Activated CD8-positive, alpha-beta memory T cell treated with anti-CD3 and anti-CD28 coated beads for 4 hours (primary cell): Measurements from ENCODE around the gene HLA-DQB1.
"Not testable (repeated sequence)": the region's sequence is repeated elsewhere in the genome, so short reads cannot be mapped to it uniquely, and the experiment has no call there.

Experiments used
- DNase-seq, 2 donors: peaks; one replicate each; pipeline ENCODE4 v3.0.0-alpha.2; 2020; ENCODE audit warnings: low read depth in 2 of 2

The HLA-DQB1 gene

DNA sequence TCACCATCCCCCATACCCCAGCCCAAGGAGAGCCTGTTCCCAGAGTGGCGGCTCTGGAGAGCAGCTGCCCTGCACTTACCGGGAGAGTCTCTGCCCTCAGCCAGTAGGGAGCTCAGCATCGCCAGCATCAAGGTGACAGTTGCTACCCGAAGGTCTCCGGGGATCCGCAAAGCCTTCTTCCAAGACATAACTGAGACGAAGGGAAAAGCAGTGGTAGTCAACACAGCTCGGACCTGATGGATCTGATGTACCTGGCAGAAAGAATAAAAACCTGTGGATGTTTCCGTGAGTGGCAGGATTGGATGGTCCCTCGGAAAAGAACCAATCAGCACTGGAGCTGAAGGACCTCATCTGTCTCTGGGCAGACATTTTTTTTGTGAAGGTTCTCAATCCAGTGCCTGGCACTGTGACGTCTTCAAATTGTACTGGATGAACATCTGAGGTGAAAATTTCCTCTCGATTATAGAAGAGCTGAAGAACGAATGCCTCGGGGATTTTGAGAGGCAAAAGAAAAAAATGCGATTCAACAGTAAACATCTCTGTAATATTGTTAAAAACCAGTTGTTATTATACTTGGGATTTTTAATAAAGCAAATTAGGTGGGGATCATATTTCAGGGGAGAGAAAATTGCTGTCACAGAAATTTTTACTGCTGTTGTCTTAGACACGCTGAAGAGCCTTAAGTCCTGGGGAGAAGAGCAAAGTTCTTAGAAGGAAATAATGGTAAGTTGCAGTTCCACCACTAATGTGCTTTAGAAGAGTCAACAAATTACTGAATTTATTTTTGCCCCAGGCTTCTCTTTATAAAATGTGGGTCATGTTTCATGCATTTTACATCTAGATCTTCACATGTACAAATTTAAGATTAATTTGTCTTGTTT is at the start of gene HLA-DQB1:
Gene HLA-DQB1, minus strand, starts transcription at position 238 of the 881 bp plus-strand sequence. Its CDS starts 50 bp downstream, at position 188.
- peak in 1 of 2 donors; percentile 26 for DNase-seq

DNA sequence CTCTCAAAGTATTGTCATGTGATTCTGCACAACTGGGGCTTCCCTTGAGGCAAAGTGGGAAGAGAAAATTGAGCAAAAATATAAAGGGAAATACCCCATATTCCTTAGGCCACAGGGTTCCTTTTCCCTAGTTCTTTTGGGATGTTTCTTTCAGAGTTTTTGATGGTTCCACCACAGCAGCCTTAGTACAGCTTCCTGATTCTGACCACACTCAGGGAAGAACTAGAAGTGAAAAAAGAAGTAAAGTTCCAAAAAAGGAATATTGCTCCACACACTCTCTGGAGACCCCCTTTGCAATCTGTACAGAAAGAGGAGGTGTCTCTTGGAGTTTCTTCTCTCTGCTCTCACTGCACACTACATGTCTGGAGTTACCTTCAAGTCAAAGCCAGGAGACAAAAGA is 46.8 kb upstream of the HLA-DQB1 start:
- no peak for DNase-seq

DNA sequence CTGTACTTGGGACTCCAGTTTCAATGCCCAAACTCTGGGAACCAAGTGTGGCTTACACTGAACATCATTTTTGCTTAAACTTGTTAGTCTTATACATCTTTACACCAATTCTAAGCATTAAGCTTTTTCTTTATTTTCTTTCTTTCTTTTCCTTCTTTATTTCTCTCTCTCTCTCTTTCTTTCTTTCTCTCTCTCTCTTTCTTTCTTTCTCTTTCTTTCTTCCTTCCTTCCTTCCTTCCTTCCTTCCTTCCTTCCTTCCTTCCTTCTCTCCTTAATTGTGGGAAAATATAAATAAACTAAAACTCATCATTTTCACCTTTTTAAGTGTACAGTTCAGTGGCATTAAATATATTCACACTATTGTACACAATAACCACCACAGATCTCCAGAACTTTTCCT is 43.2 kb upstream of the HLA-DQB1 start:
- no peak for DNase-seq

DNA sequence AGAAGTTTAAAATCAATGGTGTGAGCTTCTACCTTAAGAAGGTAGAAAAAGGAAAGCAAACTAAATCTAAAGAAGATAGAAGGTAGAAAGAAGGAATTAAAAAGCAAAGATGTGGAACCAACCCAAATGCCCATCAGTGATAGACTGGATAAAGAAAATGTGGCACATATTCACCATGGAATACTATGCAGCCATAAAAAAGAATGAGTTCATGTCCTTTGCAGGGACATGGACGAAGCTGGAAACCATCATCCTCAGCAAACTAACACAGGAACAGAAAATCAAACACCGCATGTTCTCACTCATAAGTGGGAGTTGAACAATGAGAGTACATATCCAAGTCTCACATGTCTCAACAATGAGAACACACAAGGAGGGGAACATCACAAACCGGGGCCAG is 38.7 kb upstream of the HLA-DQB1 start:
- not testable (repeated sequence) for DNase-seq

DNA sequence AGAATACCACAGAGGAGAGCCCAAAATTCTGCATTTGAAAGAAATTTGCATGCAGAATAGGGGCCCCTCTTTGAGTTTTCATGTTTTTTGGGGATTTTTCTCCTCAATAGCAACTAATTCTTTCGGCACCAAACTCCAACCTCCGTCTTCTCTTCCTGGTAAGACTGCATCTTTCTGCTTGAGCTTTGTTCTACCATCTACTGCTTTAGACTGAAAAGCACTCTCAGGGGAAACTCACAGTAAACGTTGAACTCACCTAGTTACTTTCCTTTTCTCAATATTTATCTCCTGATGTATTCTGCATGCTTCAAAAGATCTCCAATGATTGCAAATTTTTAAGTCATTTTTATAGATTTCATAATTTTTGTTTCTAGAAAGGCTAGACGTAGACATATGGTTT is 36.9 kb upstream of the HLA-DQB1 start:
- DNase-seq, result no peak

DNA sequence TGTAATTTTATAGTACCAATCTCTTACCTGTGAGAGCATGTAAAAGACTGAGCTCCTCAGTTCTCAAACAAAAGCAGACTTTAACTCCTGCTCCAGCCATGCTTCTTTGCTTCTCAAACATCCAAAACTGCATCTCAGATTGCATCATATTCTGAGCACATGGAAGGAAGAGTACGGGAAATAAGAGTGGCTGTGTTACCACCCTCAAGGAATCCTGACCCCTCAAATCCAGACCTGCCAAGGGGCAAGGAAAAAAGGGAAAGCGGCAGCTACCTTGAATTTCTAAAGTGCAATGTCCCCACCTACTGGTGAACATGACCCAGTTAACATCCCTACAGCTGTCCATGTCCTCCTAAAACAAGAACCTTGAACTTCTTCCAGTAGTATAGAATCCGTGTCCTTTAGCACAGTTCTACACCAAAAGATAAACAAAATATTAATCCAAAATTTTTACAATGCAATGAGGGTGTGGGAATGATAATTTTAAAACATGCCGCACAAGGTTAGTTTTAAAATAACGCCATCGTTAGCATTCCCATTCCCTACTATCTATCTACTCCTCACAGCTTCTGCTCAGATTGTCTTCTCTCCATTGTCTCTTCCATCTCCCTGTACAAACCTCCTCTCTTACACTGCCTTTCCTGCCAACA is 34.1 kb upstream of the HLA-DQB1 start:
- no peak for DNase-seq

DNA sequence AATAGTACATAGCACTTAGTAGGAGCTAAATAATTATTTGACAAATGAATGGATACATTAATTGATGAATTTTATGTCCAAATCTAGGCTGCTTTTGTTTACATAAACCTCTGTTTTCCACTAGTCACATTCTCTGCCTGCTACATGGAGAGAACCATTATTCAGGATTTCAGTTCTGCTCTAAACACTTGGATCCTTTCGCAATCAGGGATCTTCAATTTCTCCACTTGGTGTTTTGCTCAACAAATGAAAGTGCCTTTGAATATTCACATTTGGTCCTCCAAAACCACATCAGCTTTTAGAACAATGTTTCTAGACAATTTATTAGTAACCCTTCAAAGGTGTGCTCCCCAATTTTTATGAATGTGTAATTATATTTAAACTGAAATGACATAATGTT is 30.6 kb upstream of the HLA-DQB1 start:
- no peak for DNase-seq

DNA sequence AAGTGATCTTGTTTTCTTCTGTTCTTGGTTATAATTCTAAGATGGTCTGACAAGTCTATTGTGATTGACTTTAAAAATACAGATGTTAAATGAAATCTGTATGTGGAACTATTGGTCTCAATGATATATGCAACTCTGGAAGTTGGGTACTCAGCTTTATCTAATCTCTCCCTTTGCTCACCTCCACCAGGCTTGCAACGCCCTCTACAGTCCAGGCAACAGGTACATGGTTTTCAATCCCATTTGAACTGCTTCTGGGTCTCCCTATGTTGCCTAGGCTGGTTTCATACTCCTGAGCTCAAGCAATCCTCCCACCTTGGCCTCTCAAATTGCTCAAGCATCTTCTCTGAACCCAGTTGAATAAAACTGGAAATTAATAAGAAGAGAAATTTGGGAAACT is 25.6 kb upstream of the HLA-DQB1 start:
- peak; percentile 24 to 31 for DNase-seq

DNA sequence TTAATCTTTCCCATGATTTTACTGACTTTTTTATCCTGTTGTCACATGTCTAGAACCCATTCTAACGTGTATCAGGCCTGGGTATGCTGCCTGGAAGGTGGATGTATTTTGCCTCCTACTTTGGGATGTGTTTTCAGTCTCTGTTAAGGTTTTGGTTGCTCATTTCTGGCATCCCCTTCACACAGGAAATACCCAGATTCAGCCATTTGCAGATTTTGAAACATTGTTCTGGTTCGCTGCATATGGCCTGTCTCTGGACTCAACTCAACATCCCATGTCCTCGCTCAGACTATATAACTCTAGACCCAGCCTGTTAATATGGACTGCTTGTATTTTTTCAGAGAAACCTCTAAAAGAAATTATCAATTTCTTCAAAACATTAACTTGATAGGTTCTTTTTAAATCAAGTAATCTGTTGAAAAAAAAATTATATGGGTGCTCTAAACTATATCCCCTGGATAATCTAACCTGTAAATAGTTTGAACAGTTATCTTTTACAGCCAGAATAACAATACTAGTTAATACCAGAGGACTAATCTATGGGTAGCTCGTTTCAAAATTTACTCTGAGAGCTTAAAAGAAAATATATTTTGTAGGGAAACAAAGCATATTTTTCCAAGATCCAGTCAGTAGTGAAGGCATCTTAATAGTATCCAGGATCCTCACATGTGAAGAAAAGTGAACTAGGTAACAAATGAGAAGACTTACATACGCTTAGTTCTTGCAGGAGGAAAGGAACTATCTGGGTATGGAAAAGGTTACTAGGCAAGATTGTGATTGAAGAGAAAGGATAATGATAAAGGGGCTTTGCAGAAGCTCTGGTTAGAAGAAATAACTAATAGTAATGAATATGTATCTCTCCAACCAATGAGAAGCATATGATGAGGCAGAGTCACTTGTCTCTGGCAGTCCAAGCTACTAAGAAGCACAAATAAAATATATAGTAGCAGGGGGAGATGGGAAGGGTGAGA is 23.4 kb upstream of the HLA-DQB1 start:
- no peak for DNase-seq

DNA sequence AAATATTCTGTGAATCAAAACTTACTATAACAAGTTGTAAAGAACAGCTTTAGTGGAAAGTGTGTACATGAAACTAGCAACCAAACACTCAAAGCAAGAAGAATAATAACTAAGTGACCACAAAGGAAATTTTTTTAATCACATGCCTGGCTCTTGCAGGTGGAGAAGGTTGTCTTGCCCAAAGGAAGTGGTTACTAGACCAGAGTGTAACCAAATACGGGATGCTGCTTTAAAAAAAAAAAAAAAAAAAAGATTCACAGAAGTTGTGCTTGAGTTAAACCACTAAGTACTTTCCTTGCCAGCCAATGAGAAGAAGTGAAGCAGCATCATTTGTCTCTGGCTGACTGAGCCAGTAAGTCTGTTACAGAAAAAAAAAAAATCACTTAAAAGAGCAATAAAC is 19.1 kb upstream of the HLA-DQB1 start:
- no peak for DNase-seq

DNA sequence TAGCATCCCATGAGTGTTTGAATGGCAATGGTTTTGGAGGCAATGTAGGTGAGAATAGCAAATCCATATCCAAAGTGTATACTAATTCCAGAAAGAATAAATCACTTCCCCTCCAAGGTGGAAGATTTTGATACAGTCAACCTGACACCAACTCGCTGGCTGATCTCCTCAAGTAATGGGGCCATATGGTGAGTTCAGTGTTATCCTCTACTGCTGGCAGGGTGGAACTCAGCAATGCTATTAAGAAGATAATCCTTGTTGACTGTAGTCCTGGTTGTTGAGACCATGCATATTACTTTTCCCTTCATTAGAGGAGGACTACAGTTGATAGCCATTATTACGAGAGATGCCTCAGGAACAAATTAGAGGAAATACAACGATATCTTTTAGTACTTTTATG is 17.8 kb upstream of the HLA-DQB1 start:
- no peak for DNase-seq

DNA sequence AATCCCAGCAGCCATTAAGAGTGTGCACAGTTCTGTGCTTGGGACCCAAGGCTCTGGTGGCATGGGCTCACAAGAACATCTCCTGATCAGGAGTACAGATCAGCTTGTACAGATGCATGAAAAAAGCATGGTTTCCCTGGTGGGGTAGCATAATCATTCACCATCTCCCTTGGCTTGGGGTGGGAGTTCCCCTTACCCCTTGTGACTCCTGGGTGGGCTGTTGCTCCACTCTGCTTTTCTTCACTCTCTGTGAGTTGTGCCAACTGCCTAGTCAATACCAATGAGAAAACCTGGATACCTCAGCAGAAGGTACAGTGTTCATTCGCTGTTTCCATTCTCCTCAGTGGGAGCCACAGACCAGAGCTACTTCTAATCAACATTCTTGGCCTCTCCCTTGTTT is 13.6 kb upstream of the HLA-DQB1 start:
- DNase-seq, result no peak

DNA sequence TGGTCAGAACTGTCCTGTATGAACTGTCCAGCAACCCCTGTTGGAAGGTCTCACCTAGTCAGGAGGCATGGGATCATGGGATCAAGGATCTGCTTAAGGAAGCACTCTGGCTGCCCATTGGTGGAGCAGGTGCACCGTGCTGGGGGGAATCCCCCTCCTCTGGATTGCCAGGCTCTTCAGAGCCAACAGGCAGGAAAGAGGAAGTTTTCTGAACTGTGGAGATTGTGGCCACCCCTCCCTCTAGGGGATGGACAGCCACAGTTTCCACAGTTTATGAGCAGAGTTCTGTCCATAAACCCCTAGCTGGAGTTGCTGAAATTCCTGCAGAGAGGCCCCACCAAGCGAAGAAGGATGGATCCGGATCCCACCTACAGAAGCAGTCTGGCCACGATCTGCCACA is 13.0 kb upstream of the HLA-DQB1 start:
- no peak for DNase-seq

DNA sequence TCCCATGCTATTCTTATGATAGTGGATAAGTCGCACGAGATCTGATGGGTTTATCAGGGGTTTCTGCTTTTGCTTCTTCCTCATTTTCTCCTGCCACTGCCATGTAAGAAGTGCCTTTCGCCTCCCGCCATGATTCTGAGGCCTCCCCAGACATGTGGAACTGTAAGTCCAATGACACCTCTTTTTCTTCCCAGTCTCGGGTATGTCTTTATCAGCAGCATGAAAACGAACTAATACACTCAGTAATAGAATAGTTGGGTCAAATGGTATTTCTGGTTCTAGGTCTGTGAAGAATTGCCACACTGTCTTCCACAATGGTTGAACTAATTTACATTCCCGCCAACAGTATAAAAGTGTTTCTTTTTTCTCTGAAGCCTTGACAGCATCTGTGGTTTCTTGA is 7.7 kb upstream of the HLA-DQB1 start:
- DNase-seq, result not testable (repeated sequence)

DNA sequence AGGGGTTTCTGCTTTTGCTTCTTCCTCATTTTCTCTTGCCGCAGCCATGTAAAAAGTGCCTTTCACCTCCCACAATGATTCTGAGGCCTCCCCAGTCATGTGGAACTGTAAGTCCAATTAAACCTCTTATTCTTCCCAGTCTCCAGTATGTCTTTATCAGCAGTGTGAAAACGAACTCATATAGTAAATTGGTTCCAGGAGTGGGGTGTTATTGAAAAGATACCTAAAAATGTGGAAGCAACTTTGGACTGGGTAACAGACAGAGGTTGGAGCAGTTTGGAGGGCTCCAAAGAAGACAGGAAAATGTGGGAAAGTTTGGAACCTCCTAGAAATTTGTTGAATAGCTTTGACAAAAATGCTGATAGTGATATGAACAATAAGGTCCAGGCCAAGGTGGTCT is 5.5 kb upstream of the HLA-DQB1 start:
- DNase-seq, result not testable (repeated sequence)

DNA sequence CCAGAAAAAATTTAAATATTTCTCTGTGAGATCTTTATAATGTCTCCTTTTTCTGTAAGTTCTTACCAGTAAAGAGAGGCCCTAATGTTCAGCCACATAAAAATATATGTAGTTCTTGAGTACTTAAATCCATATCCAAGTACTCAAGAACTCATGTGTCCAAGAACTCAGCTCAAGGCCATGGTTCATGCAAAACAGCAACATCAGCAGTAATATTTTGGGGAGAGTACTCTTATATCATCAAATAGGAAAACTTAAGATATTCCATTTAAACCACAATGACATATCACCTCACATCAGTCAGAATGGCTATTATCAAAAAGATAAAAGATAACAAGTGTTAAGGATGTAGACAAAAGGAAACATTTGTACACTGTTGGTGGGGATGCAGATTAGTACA is 3.4 kb upstream of the HLA-DQB1 start:
- no peak for DNase-seq

DNA sequence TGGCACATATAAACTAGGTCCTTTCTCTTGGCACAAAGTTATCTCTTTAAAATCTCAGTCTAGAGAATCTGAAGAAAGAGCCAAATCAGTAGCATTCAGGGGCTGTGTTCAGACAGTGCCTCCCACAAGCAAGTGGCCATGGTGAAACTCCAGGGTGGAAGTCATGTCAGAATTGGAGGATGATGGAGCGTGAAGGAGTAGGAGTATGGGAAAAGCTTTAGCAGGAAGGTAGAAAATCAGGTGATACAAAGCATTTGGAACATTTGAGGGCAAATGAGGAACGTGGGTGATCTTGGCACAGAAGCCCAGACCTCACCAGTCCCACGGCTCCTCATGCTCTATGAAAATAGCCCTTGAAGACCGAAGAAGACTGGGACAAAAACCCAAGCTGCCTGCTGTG is 2.8 kb upstream of the HLA-DQB1 start:
- DNase-seq, result no peak

DNA sequence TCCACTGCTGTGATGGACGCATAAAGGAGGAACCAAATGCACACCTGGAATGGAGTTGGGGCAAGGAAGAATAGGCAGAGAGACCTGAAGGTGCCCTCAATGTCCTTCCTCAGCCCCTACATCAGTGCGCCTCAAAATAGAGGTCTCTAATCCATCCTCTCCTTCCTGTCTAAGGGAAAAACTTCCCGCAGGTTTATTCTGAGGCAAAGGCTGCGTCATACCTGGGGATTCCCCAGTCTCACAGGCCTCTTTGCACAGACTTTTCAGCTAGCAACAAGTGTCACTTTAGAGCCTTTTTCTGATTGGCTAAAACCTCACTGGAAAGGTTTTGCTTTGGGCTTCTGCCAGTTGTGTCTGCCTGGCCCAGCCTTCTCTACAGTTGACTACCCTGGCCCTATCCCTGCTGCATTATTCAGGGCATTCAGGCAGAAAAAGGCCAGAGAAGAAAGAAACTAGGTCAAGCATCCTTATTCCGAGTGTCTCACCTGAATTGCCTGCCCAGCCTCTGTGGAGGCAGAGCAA is 1.8 kb upstream of the HLA-DQB1 start:
- DNase-seq, result peak in 1 of 2 donors; percentile 12

DNA sequence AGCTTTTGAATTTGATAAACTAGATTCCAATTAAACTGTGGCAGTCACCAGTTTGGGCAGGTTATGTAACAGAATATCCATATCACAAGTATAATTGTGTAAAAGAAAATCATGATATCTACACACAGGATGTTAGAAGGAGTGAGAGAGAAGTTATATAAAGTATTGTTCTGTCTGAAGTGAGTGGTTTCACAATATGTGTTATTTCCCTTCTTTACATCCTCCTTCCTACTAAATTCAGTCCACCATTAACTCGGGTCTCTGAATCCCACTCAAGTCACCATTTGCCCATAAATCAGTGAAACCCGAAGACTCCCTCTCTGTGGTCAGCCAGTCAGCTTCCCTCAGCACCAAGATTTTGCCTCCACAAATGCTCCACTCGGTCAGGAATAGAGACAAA is 796 bp downstream of the HLA-DQB1 start:
- no peak for DNase-seq

DNA sequence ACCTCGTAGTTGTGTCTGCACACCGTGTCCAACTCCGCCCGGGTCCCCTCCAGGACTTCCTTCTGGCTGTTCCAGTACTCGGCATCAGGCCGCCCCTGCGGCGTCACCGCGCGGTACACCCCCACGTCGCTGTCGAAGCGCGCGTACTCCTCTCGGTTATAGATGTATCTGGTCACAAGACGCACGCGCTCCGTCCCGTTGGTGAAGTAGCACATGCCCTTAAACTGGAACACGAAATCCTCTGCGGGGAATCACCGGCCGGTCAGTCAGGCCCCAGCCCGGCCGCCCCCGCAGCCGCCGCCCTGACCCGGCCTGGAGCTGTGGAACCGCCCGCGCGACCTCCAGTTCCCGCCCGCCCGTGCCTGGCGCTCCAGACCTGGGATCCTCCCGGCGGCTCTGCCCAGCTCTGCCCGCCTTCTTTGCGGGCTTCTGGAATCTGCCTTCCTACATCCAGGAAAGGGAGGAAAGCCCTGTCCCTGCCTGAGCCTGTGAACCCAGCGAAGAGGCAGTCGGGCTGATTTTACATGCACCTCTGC is 1.6 kb downstream of the HLA-DQB1 start:
- no peak for DNase-seq

DNA sequence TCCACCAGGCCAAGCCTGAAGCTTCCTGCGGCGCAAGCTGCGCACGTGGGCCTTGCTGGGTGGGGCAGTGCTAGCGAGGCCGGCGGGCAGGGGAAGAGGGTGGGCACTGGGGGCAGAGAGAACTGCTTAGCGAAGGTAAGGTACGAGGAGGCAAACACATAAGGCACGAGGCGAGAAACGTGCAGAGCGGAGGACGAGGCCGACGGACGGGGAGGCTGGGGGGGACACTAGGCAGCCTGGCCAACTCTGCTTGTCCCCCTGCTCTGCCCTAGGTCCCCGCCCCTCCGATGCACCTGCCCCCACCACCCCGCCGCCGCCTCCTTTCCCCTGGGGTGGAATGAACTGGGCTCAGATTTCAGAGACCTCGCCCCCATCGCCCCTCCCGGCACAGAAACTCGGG is 2.1 kb downstream of the HLA-DQB1 start:
- DNase-seq, result no peak

DNA sequence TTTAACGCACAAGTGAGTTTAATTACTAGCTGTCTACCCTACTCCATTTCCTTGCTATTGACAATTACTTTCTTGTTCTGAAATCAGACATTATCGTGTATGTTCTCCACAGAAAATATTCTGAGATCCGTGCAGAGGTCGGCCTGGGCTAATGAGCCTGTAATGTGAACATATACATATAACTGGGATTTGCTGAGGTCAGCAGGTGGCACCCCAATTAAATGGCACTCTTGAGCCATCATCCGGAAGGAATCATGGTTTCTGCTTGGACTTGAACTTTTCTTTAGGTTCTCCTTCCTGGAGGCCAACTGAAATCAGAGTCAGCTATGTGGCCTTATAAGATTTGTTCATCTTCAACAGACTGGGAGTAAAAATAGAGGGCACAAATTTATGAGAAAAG is 3.6 kb downstream of the HLA-DQB1 start:
- DNase-seq, result no peak
